Panc1 (cell line): ENCODE data around the gene ZNF407. TPM values are rescaled to one million over a fixed set of nuclear protein-coding genes. Genes with fewer than 3 reads are reported as not detected.

Source experiments
- ATAC-seq: fragments of 200-7000 bp; cut with Tn5 transposase; 2 replicates; pipeline ENCODE4 v1.9.1; 2020; ENCODE audit warnings: mild to moderate bottlenecking, moderate library complexity
- BruUV-seq: library from RNA; stranded (reverse); fragments of 400-500 nt; replicated peaks from 2 replicates; lab custom pipeline; 2021; lab: Mats Ljungman, UMichigan
- CTCF ChIA-PET: fragments of 300-600 bp; sonication (Branson Sonifier 250); formaldehyde crosslinking; loops from one replicate; lab custom pipeline; 2022; ENCODE audit warnings: antibody characterized with exemption; lab: Charles Lee
- POLR2A ChIA-PET: fragments of 300-600 bp; sonication (Branson Sonifier 250); formaldehyde crosslinking; loops from one replicate; lab custom pipeline; 2022; ENCODE audit warnings: antibody characterized with exemption; lab: Charles Lee
- DNase-seq: peaks from one replicate; pipeline ENCODE4 v3.0.0-alpha.2; 2010; ENCODE audit warnings: low read depth, low spot score
- H3K27ac ChIP-seq: 2 replicates; pipeline ENCODE4 v1.5.1; 2011; ENCODE audit warnings: mild to moderate bottlenecking, low read length, inconsistent platforms
- H3K27me3 ChIP-seq: fragments of 200-500 bp; sonication (Bioruptor generic); 2 replicates; pipeline ENCODE4 v1.6.0; 2014; ENCODE audit warnings: low read length, inconsistent platforms; ENCODE audit not compliant: control insufficient read depth, insufficient read depth
- H3K36me3 ChIP-seq: fragments of 200-500 bp; sonication (Bioruptor generic); 2 replicates; pipeline ENCODE4 v1.5.1; 2014; ENCODE audit warnings: inconsistent platforms, mild to moderate bottlenecking, low read length, moderate library complexity; ENCODE audit not compliant: control insufficient read depth, insufficient read depth
- H3K4me1 ChIP-seq: 2 replicates; pipeline ENCODE4 v1.5.1; 2011; ENCODE audit warnings: inconsistent platforms, mild to moderate bottlenecking, low read length, moderate library complexity; ENCODE audit not compliant: control insufficient read depth, insufficient read depth
- H3K4me3 ChIP-seq, 2 experiments: 2 replicates each; pipeline ENCODE4 v1.5.1; 2011 to 2012; ENCODE audit warnings: low read depth in 2 of 2, low read length in 2 of 2, mild to moderate bottlenecking in 2 of 2, inconsistent platforms in 1 of 2, moderate library complexity in 1 of 2
- H3K9me3 ChIP-seq: fragments of 200-500 bp; sonication (Bioruptor generic); 2 replicates; pipeline ENCODE4 v1.5.1; 2014; ENCODE audit warnings: low read depth, mild to moderate bottlenecking, inconsistent platforms, low read length, moderate library complexity; ENCODE audit not compliant: control insufficient read depth, insufficient read depth
- CTCF ChIP-seq: fragments of 450-650 bp; IDR thresholded peaks from 2 replicates; pipeline ENCODE4 v1.5.1; 2017; ENCODE audit warnings: mild to moderate bottlenecking
- POLR2AphosphoS5 ChIP-seq: IDR thresholded peaks from 2 replicates; pipeline ENCODE4 v1.6.1; 2012; ENCODE audit warnings: mild to moderate bottlenecking, low read depth, low read length, moderate library complexity
- SIN3A ChIP-seq: IDR thresholded peaks from 2 replicates; pipeline ENCODE4 v1.6.1; 2012; ENCODE audit warnings: low read depth, mild to moderate bottlenecking, low read length, moderate library complexity, borderline replicate concordance; ENCODE audit not compliant: insufficient read depth
- TCF7L2 ChIP-seq: IDR thresholded peaks from 2 replicates; pipeline ENCODE4 v1.6.1; 2011; ENCODE audit warnings: mild to moderate bottlenecking, low read depth, low read length, inconsistent platforms
- in situ Hi-C: cut with HindIII; loops from 2 replicates; pipeline ENCODE4 v1.10.0; 2016; ENCODE audit warnings: low sequenced_read_pairs, low pct_unique_long_range_greater_than_20kb
- intact Hi-C: fragments of 100-400 bp; cut with micrococcal nuclease; formaldehyde crosslinking; loops from one replicate; pipeline ENCODE4 v1.10.0; 2022; ENCODE audit not compliant: unreplicated experiment
- total RNA-seq: library from RNA; stranded (reverse); gene quantifications from one replicate; pipeline ENCODE4 v1.2.1, GENCODE V29; 2021; ENCODE audit not compliant: unreplicated experiment
- TF ChIP-seq, protein P1 (sequence below), 2 experiments: IDR thresholded peaks; 2 replicates each; pipeline ENCODE4 v1.6.1; 2011 to 2012; ENCODE audit warnings: low read depth in 2 of 2, control low read depth in 1 of 2, low read length in 1 of 2, mild to moderate bottlenecking in 1 of 2, moderate library complexity in 1 of 2; ENCODE audit not compliant: insufficient read depth in 1 of 2

The ZNF407 gene
- total RNA-seq, 1 experiment from 2014 or later: 16.8 TPM

- Histone ChIP-seq H3K9me3 (no peaks in the 10 kb centered on the region), H3K27ac (no peak overlapping the region), H3K27me3 (no peaks in the 10 kb centered on the region), H3K4me3 (no peak overlapping the region), H3K36me3 (no peaks in the 10 kb centered on the region), H3K4me1 (no peaks in the 10 kb centered on the region)
- POLR2A ChIA-PET: no interaction called here
- intact Hi-C loops (no loop called here), in situ Hi-C loops (no loop called here)
- DNase-seq (no peak), ATAC-seq (no peak)
- CTCF ChIA-PET: no interaction called here
- BruUV-seq: no TSS peak
- TF ChIP-seq, protein P1, sequence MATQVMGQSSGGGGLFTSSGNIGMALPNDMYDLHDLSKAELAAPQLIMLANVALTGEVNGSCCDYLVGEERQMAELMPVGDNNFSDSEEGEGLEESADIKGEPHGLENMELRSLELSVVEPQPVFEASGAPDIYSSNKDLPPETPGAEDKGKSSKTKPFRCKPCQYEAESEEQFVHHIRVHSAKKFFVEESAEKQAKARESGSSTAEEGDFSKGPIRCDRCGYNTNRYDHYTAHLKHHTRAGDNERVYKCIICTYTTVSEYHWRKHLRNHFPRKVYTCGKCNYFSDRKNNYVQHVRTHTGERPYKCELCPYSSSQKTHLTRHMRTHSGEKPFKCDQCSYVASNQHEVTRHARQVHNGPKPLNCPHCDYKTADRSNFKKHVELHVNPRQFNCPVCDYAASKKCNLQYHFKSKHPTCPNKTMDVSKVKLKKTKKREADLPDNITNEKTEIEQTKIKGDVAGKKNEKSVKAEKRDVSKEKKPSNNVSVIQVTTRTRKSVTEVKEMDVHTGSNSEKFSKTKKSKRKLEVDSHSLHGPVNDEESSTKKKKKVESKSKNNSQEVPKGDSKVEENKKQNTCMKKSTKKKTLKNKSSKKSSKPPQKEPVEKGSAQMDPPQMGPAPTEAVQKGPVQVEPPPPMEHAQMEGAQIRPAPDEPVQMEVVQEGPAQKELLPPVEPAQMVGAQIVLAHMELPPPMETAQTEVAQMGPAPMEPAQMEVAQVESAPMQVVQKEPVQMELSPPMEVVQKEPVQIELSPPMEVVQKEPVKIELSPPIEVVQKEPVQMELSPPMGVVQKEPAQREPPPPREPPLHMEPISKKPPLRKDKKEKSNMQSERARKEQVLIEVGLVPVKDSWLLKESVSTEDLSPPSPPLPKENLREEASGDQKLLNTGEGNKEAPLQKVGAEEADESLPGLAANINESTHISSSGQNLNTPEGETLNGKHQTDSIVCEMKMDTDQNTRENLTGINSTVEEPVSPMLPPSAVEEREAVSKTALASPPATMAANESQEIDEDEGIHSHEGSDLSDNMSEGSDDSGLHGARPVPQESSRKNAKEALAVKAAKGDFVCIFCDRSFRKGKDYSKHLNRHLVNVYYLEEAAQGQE (IDR thresholded peaks at IDR 0.05; ENCODE audit: insufficient read depth in 1 of 2, low read depth in 2 of 2, low read length in 1 of 2): no peak
- no peak for TF ChIP-seq SIN3A
- TF ChIP-seq POLR2AphosphoS5: no peak
- no peak for TF ChIP-seq CTCF
Measured at GRCh38 chr18:74936343-74936742, 338.7 kb downstream of the ZNF407 start.

DNA sequence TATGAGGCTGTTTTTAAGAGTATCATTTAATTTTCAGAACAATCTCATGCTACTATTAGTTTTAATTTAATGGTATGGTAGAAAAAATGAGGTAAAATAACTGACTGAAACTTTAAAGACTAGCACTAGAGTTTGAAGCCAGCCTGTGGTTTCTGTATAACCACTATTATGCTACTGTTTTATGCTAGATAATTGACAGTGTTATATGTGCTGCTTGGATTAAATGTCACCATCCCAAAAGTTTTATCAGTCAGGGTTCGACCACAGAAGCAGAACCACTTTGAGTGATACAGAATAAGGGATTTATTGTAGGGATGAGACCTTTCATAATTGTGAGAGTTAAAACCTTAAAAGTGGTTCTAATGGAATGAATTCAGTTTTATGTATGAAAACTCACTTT is 339.6 kb downstream of the ZNF407 start:
- Histone ChIP-seq H3K4me3 (no peak overlapping the region), H3K27ac (no peak overlapping the region), H3K4me1 (peaks cover 6% of the 10 kb centered on the region; the same call in 1 of the 2 replicates), H3K36me3 (no peaks in the 10 kb centered on the region), H3K9me3 (no peaks in the 10 kb centered on the region), H3K27me3 (no peaks in the 10 kb centered on the region)
- TF ChIP-seq CTCF (no peak), POLR2AphosphoS5 (no peak), TCF7L2 (no peak)
- TF ChIP-seq, protein P1 (IDR thresholded peaks at IDR 0.05; ENCODE audit: insufficient read depth in 1 of 2, low read depth in 2 of 2, low read length in 1 of 2): no peak
- in situ Hi-C loops (no loop called here), intact Hi-C loops (no loop called here)
- ChIA-PET CTCF (no interaction called here), POLR2A (no interaction called here)
- ATAC-seq (no peak), DNase-seq (no peak)
- no TSS peak for BruUV-seq
